Glutamatergic neuron (in vitro differentiated cells): ENCODE measurements around the gene KANK4. TPM values are rescaled to one million over a fixed set of nuclear protein-coding genes. Genes with fewer than 3 reads are reported as not detected.
"Not testable (repeated sequence)": the region's sequence is repeated elsewhere in the genome, so short reads cannot be mapped to it uniquely, and the experiment has no call there.

Experiments
- DNase-seq: peaks from one replicate; pipeline ENCODE4 v3.0.0; 2022
- H3K27ac Mint-ChIP-seq: one replicate; pipeline ENCODE4 v1.8.0; 2020; ENCODE audit warnings: mild to moderate bottlenecking, mixed read lengths, inconsistent platforms; ENCODE audit not compliant: unreplicated experiment
- H3K27me3 Mint-ChIP-seq: one replicate; pipeline ENCODE4 v1.8.0; 2020; ENCODE audit warnings: mild to moderate bottlenecking, moderate library complexity, mixed read lengths, inconsistent platforms; ENCODE audit not compliant: unreplicated experiment
- H3K36me3 Mint-ChIP-seq: one replicate; pipeline ENCODE4 v1.8.0; 2020; ENCODE audit warnings: mild to moderate bottlenecking, mixed read lengths, inconsistent platforms; ENCODE audit not compliant: unreplicated experiment
- H3K4me1 Mint-ChIP-seq: one replicate; pipeline ENCODE4 v1.8.0; 2020; ENCODE audit warnings: mild to moderate bottlenecking, low read depth, mixed read lengths, inconsistent platforms; ENCODE audit not compliant: unreplicated experiment
- H3K4me3 Mint-ChIP-seq: one replicate; pipeline ENCODE4 v1.8.0; 2020; ENCODE audit warnings: mild to moderate bottlenecking, mixed read lengths, inconsistent platforms; ENCODE audit not compliant: unreplicated experiment
- H3K9me3 Mint-ChIP-seq: one replicate; pipeline ENCODE4 v1.8.0; 2020; ENCODE audit warnings: mild to moderate bottlenecking, moderate library complexity, mixed read lengths, inconsistent platforms; ENCODE audit not compliant: unreplicated experiment
- total RNA-seq: library from RNA; stranded (reverse); fragmentation: NEBNext Ultra II Directional; extraction: Animal tissue kit (Norgen Biotek cat#: 25700); gene quantifications from one replicate; pipeline ENCODE4 v1.2.1, GENCODE V29; 2021; ENCODE audit not compliant: unreplicated experiment
- TF ChIP-seq, protein P1 (sequence below): fragments of 200-600 bp; sonication (generic); IDR thresholded peaks from one replicate; pipeline ENCODE4 v1.5.0; 2021; ENCODE audit not compliant: partially characterized antibody, unreplicated experiment

The KANK4 gene
- total RNA-seq, 1 donor from 2014 or later, result not detected

DNA sequence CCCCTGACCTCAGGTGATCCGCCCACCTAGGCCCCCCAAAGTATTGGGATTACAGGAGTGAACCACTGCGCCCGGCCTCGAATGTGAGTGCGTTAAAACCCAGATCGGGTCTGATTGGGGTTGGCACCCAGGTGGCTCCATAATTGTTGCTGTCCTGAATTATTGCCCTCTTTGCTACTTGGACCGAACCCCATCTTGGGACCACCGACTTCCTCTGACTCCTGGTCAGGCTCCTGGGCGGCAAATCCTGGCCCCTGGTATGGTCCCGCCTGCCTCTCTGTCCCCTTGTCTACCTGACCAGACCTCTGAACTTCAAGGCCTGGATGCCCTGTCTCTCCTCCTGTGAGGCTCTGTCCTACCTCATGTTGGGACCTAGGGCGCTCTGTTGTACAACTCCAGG, 91.7 kb downstream of the KANK4 start:
- H3K36me3 Mint-ChIP-seq, result no peaks in the 10 kb centered on the region
- H3K27me3 Mint-ChIP-seq, result peaks cover 2% of the 10 kb centered on the region
- no peak overlapping the region for H3K4me3 Mint-ChIP-seq

DNA sequence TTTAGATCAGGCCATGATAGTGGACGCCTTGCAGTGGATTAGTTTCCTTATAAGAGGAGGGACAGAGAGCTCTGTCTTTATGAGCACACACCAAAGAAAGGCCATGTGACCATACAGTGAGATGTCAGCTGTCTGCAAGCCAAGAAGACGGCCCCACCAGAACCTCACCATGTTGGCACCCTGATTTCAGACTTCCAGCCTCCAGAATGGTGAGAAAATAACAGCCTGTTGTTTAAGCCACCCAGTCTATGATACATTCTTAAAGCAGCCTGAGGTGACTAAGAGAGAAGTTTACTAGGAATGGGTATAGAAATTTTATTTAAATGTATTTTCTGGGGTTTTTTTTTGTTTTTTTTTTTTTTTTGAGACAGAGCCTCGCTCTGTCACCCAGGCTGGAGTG, 95.1 kb downstream of the KANK4 start:
- Mint-ChIP-seq H3K4me3 (no peak overlapping the region), H3K9me3 (no peaks in the 10 kb centered on the region), H3K27ac (no peak overlapping the region), H3K4me1 (no peaks in the 10 kb centered on the region), H3K36me3 (no peaks in the 10 kb centered on the region), H3K27me3 (peaks cover 2% of the 10 kb centered on the region)
- DNase-seq, result no peak
- TF ChIP-seq, protein P1, sequence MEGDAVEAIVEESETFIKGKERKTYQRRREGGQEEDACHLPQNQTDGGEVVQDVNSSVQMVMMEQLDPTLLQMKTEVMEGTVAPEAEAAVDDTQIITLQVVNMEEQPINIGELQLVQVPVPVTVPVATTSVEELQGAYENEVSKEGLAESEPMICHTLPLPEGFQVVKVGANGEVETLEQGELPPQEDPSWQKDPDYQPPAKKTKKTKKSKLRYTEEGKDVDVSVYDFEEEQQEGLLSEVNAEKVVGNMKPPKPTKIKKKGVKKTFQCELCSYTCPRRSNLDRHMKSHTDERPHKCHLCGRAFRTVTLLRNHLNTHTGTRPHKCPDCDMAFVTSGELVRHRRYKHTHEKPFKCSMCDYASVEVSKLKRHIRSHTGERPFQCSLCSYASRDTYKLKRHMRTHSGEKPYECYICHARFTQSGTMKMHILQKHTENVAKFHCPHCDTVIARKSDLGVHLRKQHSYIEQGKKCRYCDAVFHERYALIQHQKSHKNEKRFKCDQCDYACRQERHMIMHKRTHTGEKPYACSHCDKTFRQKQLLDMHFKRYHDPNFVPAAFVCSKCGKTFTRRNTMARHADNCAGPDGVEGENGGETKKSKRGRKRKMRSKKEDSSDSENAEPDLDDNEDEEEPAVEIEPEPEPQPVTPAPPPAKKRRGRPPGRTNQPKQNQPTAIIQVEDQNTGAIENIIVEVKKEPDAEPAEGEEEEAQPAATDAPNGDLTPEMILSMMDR, result no peak

More for the DNA sequence above, 91.7 kb downstream of the KANK4 start:
- H3K9me3 Mint-ChIP-seq, result no peaks in the 10 kb centered on the region
- DNase-seq, result no peak
- H3K27ac Mint-ChIP-seq, result no peak overlapping the region
- H3K4me1 Mint-ChIP-seq, result no peaks in the 10 kb centered on the region
- TF ChIP-seq, protein P1, result no peak

DNA sequence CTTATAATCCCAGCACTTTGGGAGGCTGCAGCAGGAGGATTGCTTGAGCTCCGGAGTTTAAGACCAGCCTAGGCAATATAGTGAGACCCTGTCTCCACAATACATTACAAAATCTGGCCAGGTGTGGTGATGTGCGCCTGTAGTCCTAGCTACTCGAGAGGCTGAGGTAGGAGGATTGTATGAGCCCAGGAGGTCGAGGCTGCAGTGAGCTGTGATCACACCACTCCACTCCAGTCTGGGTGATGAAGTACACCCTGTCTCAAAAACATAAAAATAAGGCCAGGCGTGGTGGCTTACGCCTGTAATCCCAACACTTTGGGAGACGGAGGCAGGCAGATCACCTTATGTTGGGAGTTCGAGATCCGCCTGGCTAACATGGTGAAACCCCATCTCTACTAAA, 96.9 kb downstream of the KANK4 start:
- no peaks in the 10 kb centered on the region for H3K9me3 Mint-ChIP-seq
- TF ChIP-seq, protein P1, result no peak
- H3K4me3 Mint-ChIP-seq, result no peak overlapping the region
- H3K36me3 Mint-ChIP-seq, result no peaks in the 10 kb centered on the region
- H3K27ac Mint-ChIP-seq, result no peak overlapping the region
- no peak for DNase-seq
- H3K4me1 Mint-ChIP-seq, result no peaks in the 10 kb centered on the region
- no peaks in the 10 kb centered on the region for H3K27me3 Mint-ChIP-seq

DNA sequence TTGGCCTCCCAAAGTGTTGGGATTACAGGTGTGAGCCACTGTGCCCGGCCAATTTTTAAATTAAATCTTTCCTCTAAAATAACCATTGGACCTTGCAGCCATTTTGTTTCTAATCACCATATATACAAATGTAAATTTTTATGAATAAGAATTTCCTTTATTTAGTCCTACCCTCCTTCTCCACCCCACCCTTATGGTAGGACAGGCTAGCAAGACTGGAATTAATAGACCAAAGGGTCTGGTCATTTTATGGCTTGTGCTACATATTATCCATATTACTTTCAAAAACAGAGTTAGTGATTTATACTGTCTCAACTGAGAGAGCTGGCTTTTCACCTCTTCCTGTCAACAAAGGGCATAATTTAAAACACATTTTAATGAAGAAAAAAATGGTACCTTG, 98.1 kb downstream of the KANK4 start:
- Mint-ChIP-seq H3K36me3 (no peaks in the 10 kb centered on the region), H3K27ac (no peak overlapping the region), H3K4me3 (no peak overlapping the region), H3K9me3 (no peaks in the 10 kb centered on the region), H3K4me1 (no peaks in the 10 kb centered on the region), H3K27me3 (no peaks in the 10 kb centered on the region)
- TF ChIP-seq, protein P1, result no peak
- no peak for DNase-seq

DNA sequence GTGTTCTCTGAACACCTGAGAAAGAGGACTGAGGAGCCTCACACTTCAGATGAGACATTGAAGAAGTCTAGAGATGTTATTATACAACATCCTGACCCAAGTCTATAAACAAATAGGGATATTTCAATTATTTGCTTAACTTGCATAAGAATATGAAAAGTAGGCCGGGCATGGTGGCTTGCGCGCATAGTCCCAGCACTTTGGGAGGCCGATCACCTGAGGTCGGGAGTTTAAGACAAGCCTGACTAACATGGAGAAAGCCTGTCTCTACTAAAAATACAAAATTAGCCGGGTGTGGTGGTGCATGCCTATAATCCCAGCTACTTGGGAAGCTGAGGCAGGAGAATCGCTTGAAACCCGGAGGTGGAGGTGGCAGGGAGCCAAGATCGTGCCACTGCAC, 98.8 kb downstream of the KANK4 start:
- H3K27ac Mint-ChIP-seq, H3K4me1 Mint-ChIP-seq, H3K36me3 Mint-ChIP-seq: not testable (repeated sequence)

DNA sequence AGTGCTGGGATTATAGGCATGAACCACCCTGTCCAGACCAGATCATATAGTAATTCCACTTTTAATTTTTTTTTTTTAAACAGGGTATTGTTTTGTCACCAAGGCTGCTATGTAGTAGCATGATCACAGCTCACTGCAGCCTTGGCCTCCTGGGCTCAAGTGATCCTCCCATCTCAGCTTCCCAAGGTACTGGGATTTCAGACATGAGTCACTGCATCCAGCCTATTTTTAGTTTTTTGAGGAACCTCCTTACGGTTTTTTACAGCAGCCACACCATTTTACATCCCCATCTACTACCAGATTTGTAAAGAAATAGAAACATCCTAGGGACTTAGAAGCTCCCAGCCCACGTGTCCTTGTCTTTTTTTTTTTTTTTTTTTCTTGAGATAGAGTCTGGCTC, 100.6 kb downstream of the KANK4 start:
- Mint-ChIP-seq H3K9me3 (no peaks in the 10 kb centered on the region), H3K27ac (no peak overlapping the region), H3K4me3 (no peak overlapping the region), H3K27me3 (no peaks in the 10 kb centered on the region), H3K4me1 (no peaks in the 10 kb centered on the region), H3K36me3 (no peaks in the 10 kb centered on the region)
- TF ChIP-seq, protein P1, result no peak
- no peak for DNase-seq

More for the DNA sequence above, 98.8 kb downstream of the KANK4 start:
- not testable (repeated sequence) for H3K4me3 Mint-ChIP-seq, DNase-seq, H3K9me3 Mint-ChIP-seq, H3K27me3 Mint-ChIP-seq
